Hematopoietic multipotent progenitor cell (in vitro differentiated cells): Measurements from ENCODE around the gene LRRC1. TPM values are rescaled to one million over a fixed set of nuclear protein-coding genes. Genes with fewer than 3 reads are reported as not detected.

Experiments
- DNase-seq, 3 donors: peaks; one replicate each; pipeline ENCODE4 v3.0.0-alpha.2; 2011 to 2015; ENCODE audit warnings: low read depth in 2 of 3, low spot score in 2 of 3
- total RNA-seq: library from RNA; depleted of rRNA; stranded (reverse); fragments of >200 nt; gene quantifications from one replicate; pipeline ENCODE4 v1.2.3, GENCODE V29; 2012

LRRC1 gene
- total RNA-seq, 1 donor: 4.8 TPM

GRCh38 chr6:53874964-53875363, 80.2 kb downstream of the LRRC1 start:
- no peak for DNase-seq

DNA sequence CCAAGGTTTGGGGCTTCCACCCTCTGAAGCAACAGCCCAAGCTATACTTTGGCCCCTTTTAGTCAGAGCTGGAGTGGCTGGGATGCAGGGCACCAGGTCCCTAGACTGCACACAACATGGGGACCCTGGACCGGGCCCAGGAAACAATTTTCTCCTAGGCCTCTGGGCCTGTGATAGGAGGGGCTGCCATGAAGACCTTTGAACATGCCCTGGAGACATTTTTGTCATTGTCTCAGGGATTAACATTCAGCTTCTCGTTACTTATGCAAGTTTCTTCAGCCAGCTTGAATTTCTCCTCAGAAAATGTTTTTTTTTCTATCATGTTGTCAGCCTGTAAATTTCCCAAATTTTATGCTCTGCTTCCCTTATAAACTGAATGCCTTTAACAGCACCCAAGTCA, 82.3 kb downstream of the LRRC1 start:
- DNase-seq: no peak

DNA sequence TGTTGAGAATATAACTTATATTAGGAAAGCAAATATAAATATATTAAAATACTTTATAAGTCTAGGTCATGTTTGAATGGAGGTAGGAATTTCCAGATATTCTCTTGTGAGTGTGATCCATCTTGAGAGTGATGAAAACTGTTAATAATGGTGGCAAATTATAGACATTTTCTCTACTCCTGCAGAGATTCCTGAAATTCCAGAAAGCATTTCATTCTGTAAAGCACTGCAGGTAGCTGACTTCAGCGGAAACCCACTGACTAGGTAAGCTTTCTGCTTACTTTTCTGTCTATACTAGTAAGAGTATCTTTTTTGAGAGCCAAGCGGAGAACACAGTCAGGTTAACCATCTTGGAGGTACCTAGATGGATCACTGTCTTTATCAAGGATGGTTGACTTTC, 84.0 kb downstream of the LRRC1 start:
- DNase-seq: no peak

DNA sequence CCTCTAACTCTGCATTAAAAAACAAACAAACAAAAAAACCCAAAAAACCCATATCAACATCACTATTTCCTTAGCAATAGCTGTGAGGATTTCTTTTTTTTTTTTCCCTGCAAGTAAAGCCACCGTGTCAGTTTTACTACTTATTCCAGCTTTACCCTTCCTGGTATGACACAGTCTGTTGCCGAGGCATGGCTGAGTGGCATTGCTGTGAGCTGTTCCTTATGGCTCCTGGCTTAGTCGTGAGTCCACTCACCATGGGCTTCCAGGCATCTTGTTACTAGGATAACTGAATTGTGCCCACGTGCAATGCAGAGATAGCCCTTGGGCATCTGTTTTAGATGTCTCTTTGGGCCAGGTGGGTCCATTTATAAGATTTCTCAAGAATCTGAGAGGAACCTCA, 84.8 kb downstream of the LRRC1 start:
- no peak for DNase-seq

GRCh38 chr6:53887316-53887715, 92.5 kb downstream of the LRRC1 start:
- no peak for DNase-seq

GRCh38 chr6:53888931-53889330, 94.1 kb downstream of the LRRC1 start:
- DNase-seq: no peak

GRCh38 chr6:53889365-53889764, 94.6 kb downstream of the LRRC1 start:
- no peak for DNase-seq

- DNase-seq: no peak
Measured at GRCh38 chr6:53892707-53893106, 97.9 kb downstream of the LRRC1 start.

DNA sequence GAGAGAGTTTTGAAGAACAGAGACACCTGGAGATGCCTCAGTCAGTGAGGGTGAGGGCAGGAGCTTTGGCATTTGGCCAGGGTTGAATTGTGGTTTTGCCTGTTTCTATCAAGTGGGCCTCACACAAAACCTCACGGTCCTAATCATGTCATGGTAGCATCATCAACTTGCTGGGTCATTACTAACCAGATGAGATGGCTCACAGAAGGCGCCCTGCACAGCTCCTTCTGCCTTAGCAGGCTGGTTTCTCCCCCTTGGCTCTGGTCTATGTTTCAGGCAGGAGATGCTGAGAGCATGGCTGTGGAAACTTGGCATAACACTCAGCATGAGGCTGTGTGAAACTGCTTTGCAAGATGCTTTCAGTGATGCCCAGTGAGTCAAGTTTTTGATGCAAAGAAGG, 99.3 kb downstream of the LRRC1 start:
- DNase-seq: peak in 2 of 3 donors; percentile 9 to 48

GRCh38 chr6:53896196-53896595, 101.4 kb downstream of the LRRC1 start:
- no peak for DNase-seq

- no peak for DNase-seq
Measured at GRCh38 chr6:53898026-53898795, 103.4 kb downstream of the LRRC1 start.

- DNase-seq: no peak
Measured at GRCh38 chr6:53899512-53899911, 104.7 kb downstream of the LRRC1 start.

GRCh38 chr6:53903357-53903756, 108.6 kb downstream of the LRRC1 start:
- DNase-seq: no peak

- no peak for DNase-seq
Measured at GRCh38 chr6:53906103-53906502, 111.3 kb downstream of the LRRC1 start.

GRCh38 chr6:53906842-53907241, 112.0 kb downstream of the LRRC1 start:
- no peak for DNase-seq

DNA sequence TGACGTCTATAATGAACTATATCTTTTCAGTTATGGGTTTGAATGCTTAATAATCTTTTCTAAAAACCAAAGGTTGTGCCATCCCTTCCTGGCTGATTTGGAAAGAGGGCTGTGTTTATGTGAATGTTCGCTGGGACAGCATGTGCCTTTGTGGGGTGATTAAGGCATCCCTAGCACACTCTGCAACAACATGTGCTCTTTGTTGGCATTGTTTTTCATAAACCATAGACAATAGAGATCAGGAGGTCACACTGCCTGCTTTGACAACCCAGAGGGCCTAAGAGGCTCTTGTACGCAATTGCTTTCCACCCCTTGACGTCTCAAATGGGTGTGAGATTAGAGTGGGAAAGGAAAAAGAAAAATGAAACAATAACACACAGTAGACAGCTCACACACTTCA, 116.0 kb downstream of the LRRC1 start:
- DNase-seq: no peak

GRCh38 chr6:53912661-53913060, 117.9 kb downstream of the LRRC1 start:
- DNase-seq: no peak

GRCh38 chr6:53913286-53913685, 118.5 kb downstream of the LRRC1 start:
- no peak for DNase-seq

DNA sequence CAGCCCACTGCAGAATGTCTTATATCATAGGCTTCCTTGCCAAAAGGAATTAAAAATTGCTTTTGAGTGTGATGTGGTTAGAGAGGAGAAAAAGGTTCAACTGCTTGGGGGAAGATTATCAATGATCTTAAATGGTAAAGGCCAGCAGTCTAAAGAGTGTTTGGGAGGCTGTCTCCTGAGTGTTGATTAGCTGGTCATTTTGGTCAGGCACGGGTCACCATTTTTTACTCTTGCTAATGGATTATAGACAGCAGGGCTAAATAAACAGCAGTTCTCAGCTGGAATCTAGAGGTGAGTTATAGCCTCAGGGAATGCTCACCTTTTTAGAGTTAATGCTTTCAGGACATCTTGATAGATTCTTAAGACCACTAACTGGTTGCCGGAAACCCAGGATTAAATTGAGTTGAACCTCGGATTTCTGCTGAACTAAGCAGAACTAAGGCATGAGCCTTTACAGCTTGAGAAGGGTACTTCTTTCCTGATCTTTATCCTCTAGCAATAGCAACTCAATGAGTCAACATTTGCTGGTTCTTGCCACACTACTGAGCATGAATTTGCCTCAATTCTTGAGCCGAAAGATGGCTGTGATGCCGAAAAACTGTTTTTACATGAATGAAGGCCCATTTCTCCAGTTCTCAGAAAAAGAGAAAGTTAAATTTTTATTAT, 120.4 kb downstream of the LRRC1 start:
- DNase-seq: no peak

DNA sequence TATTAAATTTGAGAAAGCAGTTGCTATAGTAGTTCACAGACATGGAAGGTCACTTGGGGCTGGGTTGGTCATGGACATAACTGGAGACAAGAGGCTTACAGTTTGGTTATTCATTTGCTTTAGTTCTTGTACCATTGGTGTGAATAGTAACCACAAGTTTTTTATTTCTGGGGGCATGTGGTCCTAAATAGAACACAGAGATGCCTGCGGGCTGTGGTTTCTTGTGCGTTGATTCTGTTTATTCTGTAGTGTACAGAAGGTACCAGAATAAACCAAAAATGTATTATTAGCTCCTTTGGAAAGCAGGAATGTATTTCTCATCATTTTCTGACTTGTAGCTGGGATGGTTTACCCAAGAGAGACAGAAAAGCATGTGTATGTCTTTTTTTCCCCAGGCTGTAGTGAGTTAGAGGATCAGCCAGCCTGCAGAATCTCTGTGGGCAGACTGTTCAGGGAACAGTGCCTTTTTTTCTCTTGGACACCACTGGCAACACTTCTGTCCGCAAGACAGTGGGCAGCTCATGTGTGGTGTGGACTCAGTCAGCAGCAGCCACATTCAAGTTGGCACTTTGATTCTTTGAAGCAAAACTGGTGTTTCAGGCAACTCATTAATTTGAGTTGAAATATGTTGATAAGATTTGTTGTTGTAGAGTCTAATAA, 122.1 kb downstream of the LRRC1 start:
- DNase-seq: no peak

- no peak for DNase-seq
Measured at GRCh38 chr6:53917464-53917842, 122.6 kb downstream of the LRRC1 start.
